Renal pelvis (tissue), 12 donors: ENCODE measurements around the gene HOXB6. TPM values are rescaled to one million over a fixed set of nuclear protein-coding genes. Genes with fewer than 3 reads are reported as not detected.

ENCODE experiments used
- DNase-seq: peaks from one replicate; pipeline ENCODE4 v3.0.0-alpha.2; 2013
- long read RNA-seq, 16 experiments: transcript quantifications; one replicate each; lab custom pipeline, GENCODE V29; 2026
- polyA plus RNA-seq, 3 donors: library from polyadenylated mRNA; unstranded; fragments of 120-200 nt; gene quantifications; one replicate each; pipeline ENCODE4 v1.2.1, GENCODE V29; 2013; ENCODE audit not compliant: insufficient read length in 3 of 3

The HOXB6 gene
- 100 to 1,000 TPM; 113 to 154 (median 147) TPM for polyA plus RNA-seq
- long read RNA-seq, donor 1, partial matches to known transcripts: 25 of 28 reads
- long read RNA-seq, donor 1, other reads (novel, unspliced or antisense): 0 of 28 reads
- long read RNA-seq, donor 2, transcript HOXB6-203 (3 exons, 1,960 nt): major isoform, 6 of 26 reads
- long read RNA-seq, donor 2, partial matches to known transcripts: 20 of 26 reads
- long read RNA-seq, donor 2, other reads (novel, unspliced or antisense): 0 of 26 reads
- long read RNA-seq, donor 3, transcript HOXB6-203 (3 exons, 1,960 nt): major isoform, 5 of 29 reads
- long read RNA-seq, donor 3, partial matches to known transcripts: 23 of 29 reads
- long read RNA-seq, donor 3, other reads (novel, unspliced or antisense): 0 of 29 reads
- long read RNA-seq, donor 4, partial matches to known transcripts: 33 of 36 reads
- long read RNA-seq, donor 4, other reads (novel, unspliced or antisense): 0 of 36 reads
- long read RNA-seq, donor 5, partial matches to known transcripts: 12 of 12 reads
- long read RNA-seq, donor 5, other reads (novel, unspliced or antisense): 0 of 12 reads
- long read RNA-seq, donor 6, transcript HOXB6-203 (3 exons, 1,960 nt): major isoform, 5 of 27 reads
- long read RNA-seq, donor 6, partial matches to known transcripts: 21 of 27 reads
- long read RNA-seq, donor 6, other reads (novel, unspliced or antisense): 0 of 27 reads
- long read RNA-seq, donor 7, transcript HOXB6-203 (3 exons, 1,960 nt): major isoform, 8 of 53 reads
- long read RNA-seq, donor 7, partial matches to known transcripts: 45 of 53 reads
- long read RNA-seq, donor 7, other reads (novel, unspliced or antisense): 0 of 53 reads
- long read RNA-seq, donor 8, partial matches to known transcripts: 0 of 2 reads
- long read RNA-seq, donor 8, other reads (novel, unspliced or antisense): 0 of 2 reads
- long read RNA-seq, donor 9, transcript HOXB6-203 (3 exons, 1,960 nt): major isoform, 13 of 54 reads
- long read RNA-seq, donor 9, partial matches to known transcripts: 41 of 54 reads
- long read RNA-seq, donor 9, other reads (novel, unspliced or antisense): 0 of 54 reads
- long read RNA-seq, donor 10, transcript HOXB6-203 (3 exons, 1,960 nt): major isoform, 6 of 41 reads
- long read RNA-seq, donor 10, partial matches to known transcripts: 34 of 41 reads
- long read RNA-seq, donor 10, other reads (novel, unspliced or antisense): 0 of 41 reads
- long read RNA-seq, donor 11, partial matches to known transcripts: 24 of 27 reads
- long read RNA-seq, donor 11, other reads (novel, unspliced or antisense): 0 of 27 reads
- long read RNA-seq, donor 12, transcript HOXB6-203 (3 exons, 1,960 nt): major isoform, 10 of 44 reads
- long read RNA-seq, donor 12, partial matches to known transcripts: 33 of 44 reads
- long read RNA-seq, donor 12, other reads (novel, unspliced or antisense): 0 of 44 reads
- long read RNA-seq, donor 13, partial matches to known transcripts: 16 of 19 reads
- long read RNA-seq, donor 13, other reads (novel, unspliced or antisense): 0 of 19 reads
- long read RNA-seq, donor 14: 0 reads
- long read RNA-seq, donor 15: 0 reads
- long read RNA-seq, donor 16, partial matches to known transcripts: 23 of 28 reads
- long read RNA-seq, donor 16, other reads (novel, unspliced or antisense): 0 of 28 reads

- DNase-seq: peak; percentile 91
Measured at GRCh38 chr17:48604770-48605329, at the start of gene HOXB6. TSS of gene HOXB6 (minus strand) at chr17:48604986. CDS start at chr17:48598150, 6,836 bp downstream.

- no peak for DNase-seq
Measured at GRCh38 chr17:48649741-48650140, 45.0 kb upstream of the HOXB6 start.

GRCh38 chr17:48647963-48648245 lies 43.1 kb upstream of the HOXB6 start:
- DNase-seq: no peak

- no peak for DNase-seq
Measured at GRCh38 chr17:48647103-48647962, 42.5 kb upstream of the HOXB6 start.

- peak; percentile 77 for DNase-seq
Measured at GRCh38 chr17:48646183-48647102, 41.7 kb upstream of the HOXB6 start.

GRCh38 chr17:48645639-48646182 lies 40.9 kb upstream of the HOXB6 start:
- no peak for DNase-seq

GRCh38 chr17:48644910-48645557 lies 40.2 kb upstream of the HOXB6 start:
- DNase-seq: no peak

- no peak for DNase-seq
Measured at GRCh38 chr17:48644159-48644558, 39.4 kb upstream of the HOXB6 start.

- no peak for DNase-seq
Measured at GRCh38 chr17:48643697-48644012, 38.9 kb upstream of the HOXB6 start.

- DNase-seq: no peak
Measured at GRCh38 chr17:48642843-48643696, 38.3 kb upstream of the HOXB6 start.

- no peak for DNase-seq
Measured at GRCh38 chr17:48642059-48642842, 37.5 kb upstream of the HOXB6 start.

GRCh38 chr17:48641541-48642058 lies 36.8 kb upstream of the HOXB6 start:
- DNase-seq: no peak

GRCh38 chr17:48640858-48641180 lies 36.0 kb upstream of the HOXB6 start:
- no peak for DNase-seq

GRCh38 chr17:48639982-48640857 lies 35.4 kb upstream of the HOXB6 start:
- no peak for DNase-seq

GRCh38 chr17:48639136-48639535 lies 34.4 kb upstream of the HOXB6 start:
- DNase-seq: no peak
